GM23338 (cell line): Measurements from ENCODE around the gene PRXL2C.
"Not testable (repeated sequence)": the region's sequence is repeated elsewhere in the genome, so short reads cannot be mapped to it uniquely, and the experiment has no call there.

Experiments used
- CREB1 ChIP-seq: fragments of 250-450 bp; sonication (Bioruptor Pico); IDR thresholded peaks from 2 replicates; pipeline ENCODE4 v1.5.0; 2020; ENCODE audit warnings: low read depth, mild to moderate bottlenecking, moderate library complexity
- CTCF ChIP-seq, 2 experiments: fragments of 200-600 bp in 1 of 2; sonication (generic) in 1 of 2; conservative IDR thresholded peaks; 2 replicates each; pipeline versions ENCODE4 v1.5.1 to v1.6.1; 2016 to 2017; ENCODE audit warnings: antibody characterized with exemption in 2 of 2, low read depth in 2 of 2, mild to moderate bottlenecking in 2 of 2, moderate library complexity in 1 of 2
- ETS1 ChIP-seq: IDR thresholded peaks from 2 replicates; pipeline ENCODE4 v1.6.1; 2016; ENCODE audit warnings: antibody characterized with exemption
- EZH2 ChIP-seq: fragments of 200-600 bp; sonication (generic); IDR thresholded peaks from one replicate; pipeline ENCODE4 v1.8.0; 2017; ENCODE audit warnings: antibody characterized with exemption, mild to moderate bottlenecking, low read depth; ENCODE audit not compliant: unreplicated experiment
- EZH2phosphoT487 ChIP-seq: fragments of 200-600 bp; sonication (generic); IDR thresholded peaks from one replicate; pipeline ENCODE4 v1.8.1; 2018; ENCODE audit warnings: antibody characterized with exemption; ENCODE audit not compliant: unreplicated experiment
- JUNB ChIP-seq: IDR thresholded peaks from one replicate; pipeline ENCODE4 v1.6.1; 2016; ENCODE audit warnings: antibody characterized with exemption; ENCODE audit not compliant: unreplicated experiment
- NANOG ChIP-seq: IDR thresholded peaks from 2 replicates; pipeline ENCODE4 v1.6.1; 2016; ENCODE audit warnings: antibody characterized with exemption, borderline replicate concordance
- POLR2AphosphoS5 ChIP-seq: IDR thresholded peaks from 2 replicates; pipeline ENCODE4 v1.6.1; 2016; ENCODE audit warnings: antibody characterized with exemption, low read depth
- REST ChIP-seq: IDR thresholded peaks from one replicate; pipeline ENCODE4 v1.6.1; 2018; ENCODE audit warnings: antibody characterized with exemption; ENCODE audit not compliant: unreplicated experiment
- ZNF331 ChIP-seq: fragments of 250-450 bp; sonication (Bioruptor Pico); IDR thresholded peaks from 2 replicates; pipeline ENCODE4 v1.5.0; 2020; ENCODE audit warnings: low read depth, mild to moderate bottlenecking, moderate library complexity

GRCh38 chr9:96666653-96667362 lies 11.7 kb upstream of the PRXL2C start:
- TF ChIP-seq CTCF (conservative IDR thresholded peaks at IDR 0.05; ENCODE audit: low read depth in 2 of 2) = peak; percentile 72 to 93
- not testable (repeated sequence) for TF ChIP-seq REST; EZH2; ETS1; POLR2AphosphoS5; EZH2phosphoT487; CREB1 (CRISPR knock-in tag); JUNB; NANOG; ZNF331
